SK-N-SH treated with all-trans-retinoic acid at 6 μM for 48 hours (cell line): ENCODE data around the gene THAP7.

Experiments used
- ATAC-seq: fragments of 200-7000 bp; cut with Tn5 transposase; 3 replicates; pipeline ENCODE4 v1.9.1; 2020; ENCODE audit warnings: mild to moderate bottlenecking, moderate library complexity
- ARNTL ChIP-seq: fragments of 450-650 bp; formaldehyde crosslinking; IDR thresholded peaks from 2 replicates; pipeline ENCODE4 v1.5.0; 2020; ENCODE audit warnings: low read depth, mild to moderate bottlenecking, moderate library complexity, borderline replicate concordance
- BACH2 ChIP-seq: fragments of 250-450 bp; sonication (Bioruptor Pico); IDR thresholded peaks from 2 replicates; pipeline ENCODE4 v1.9.0; 2021; ENCODE audit warnings: mild to moderate bottlenecking, borderline replicate concordance
- CREB5 ChIP-seq: fragments of 250-450 bp; sonication (Bioruptor Pico); IDR thresholded peaks from 2 replicates; pipeline ENCODE4 v1.5.1; 2020; ENCODE audit warnings: low read depth, mild to moderate bottlenecking, moderate library complexity
- CSDC2 ChIP-seq: fragments of 250-450 bp; sonication (Bioruptor Pico); IDR thresholded peaks from 2 replicates; pipeline ENCODE4 v1.5.0; 2020; ENCODE audit warnings: mild to moderate bottlenecking, moderate library complexity
- CSRNP3 ChIP-seq: fragments of 250-450 bp; sonication (Bioruptor Pico); IDR thresholded peaks from 2 replicates; pipeline ENCODE4 v1.5.1; 2021; ENCODE audit warnings: mild to moderate bottlenecking, moderate library complexity
- ESRRG ChIP-seq: fragments of 250-450 bp; sonication (Bioruptor Pico); IDR thresholded peaks from 2 replicates; pipeline ENCODE4 v1.6.1; 2021; ENCODE audit warnings: mild to moderate bottlenecking
- GLIS3 ChIP-seq: fragments of 250-450 bp; sonication (Bioruptor Pico); IDR thresholded peaks from 2 replicates; pipeline ENCODE4 v1.5.0; 2020; ENCODE audit warnings: mild to moderate bottlenecking, moderate library complexity
- ISL1 ChIP-seq: fragments of 250-450 bp; sonication (Bioruptor Pico); IDR thresholded peaks from 2 replicates; pipeline ENCODE4 v2.1.2; 2022; ENCODE audit warnings: mild to moderate bottlenecking, moderate library complexity
- OSR1 ChIP-seq: fragments of 250-450 bp; sonication (Bioruptor Pico); IDR thresholded peaks from 2 replicates; pipeline ENCODE4 v1.8.0; 2022; ENCODE audit warnings: moderate library complexity, mild to moderate bottlenecking, inconsistent platforms
- PATZ1 ChIP-seq: fragments of 250-450 bp; sonication (Bioruptor Pico); IDR thresholded peaks from 2 replicates; pipeline ENCODE4 v1.8.0; 2020; ENCODE audit warnings: mild to moderate bottlenecking, moderate library complexity, borderline replicate concordance
- POU6F1 ChIP-seq: fragments of 250-450 bp; sonication (Bioruptor Pico); IDR thresholded peaks from 2 replicates; pipeline ENCODE4 v1.8.0; 2021; ENCODE audit warnings: low read depth, mild to moderate bottlenecking, moderate library complexity, borderline replicate concordance
- PPARA ChIP-seq: fragments of 250-450 bp; sonication (Bioruptor Pico); IDR thresholded peaks from 2 replicates; pipeline ENCODE4 v1.5.0; 2020; ENCODE audit warnings: mild to moderate bottlenecking, borderline replicate concordance
- RARB ChIP-seq: fragments of 250-450 bp; sonication (Bioruptor Pico); IDR thresholded peaks from 2 replicates; pipeline ENCODE4 v1.8.0; 2021; ENCODE audit warnings: mild to moderate bottlenecking, moderate library complexity
- SNAI2 ChIP-seq: fragments of 250-450 bp; sonication (Bioruptor Pico); IDR thresholded peaks from 2 replicates; pipeline ENCODE4 v1.5.0; 2020; ENCODE audit warnings: mild to moderate bottlenecking, moderate library complexity
- TCF4 ChIP-seq: fragments of 250-450 bp; sonication (Bioruptor Pico); IDR thresholded peaks from 2 replicates; pipeline ENCODE4 v1.8.0; 2021; ENCODE audit warnings: mild to moderate bottlenecking, moderate library complexity, borderline replicate concordance
- TSHZ2 ChIP-seq: fragments of 250-450 bp; sonication (Bioruptor Pico); IDR thresholded peaks from 2 replicates; pipeline ENCODE4 v1.5.0; 2020; ENCODE audit warnings: mild to moderate bottlenecking, moderate library complexity
- ZC3H10 ChIP-seq: fragments of 250-450 bp; sonication (Bioruptor Pico); IDR thresholded peaks from 2 replicates; pipeline ENCODE4 v1.5.1; 2021; ENCODE audit warnings: mild to moderate bottlenecking, moderate library complexity
- ZFP3 ChIP-seq: fragments of 250-450 bp; sonication (Bioruptor Pico); IDR thresholded peaks from 2 replicates; pipeline ENCODE4 v1.5.0; 2020; ENCODE audit warnings: mild to moderate bottlenecking, moderate library complexity
- ZFP30 ChIP-seq: fragments of 450-650 bp; formaldehyde crosslinking; IDR thresholded peaks from 2 replicates; pipeline ENCODE4 v1.5.0; 2022; ENCODE audit warnings: mild to moderate bottlenecking, moderate library complexity
- ZNF565 ChIP-seq: fragments of 450-650 bp; formaldehyde crosslinking; conservative IDR thresholded peaks from 2 replicates; pipeline ENCODE4 v1.5.0; 2020; ENCODE audit warnings: low read depth, mild to moderate bottlenecking, moderate library complexity
- ZNF70 ChIP-seq: fragments of 450-650 bp; formaldehyde crosslinking; IDR thresholded peaks from 2 replicates; pipeline ENCODE4 v1.5.0; 2020; ENCODE audit warnings: mild to moderate bottlenecking, moderate library complexity
- ZNF8 ChIP-seq: fragments of 450-650 bp; formaldehyde crosslinking; IDR thresholded peaks from 2 replicates; pipeline ENCODE4 v1.5.0; 2020; ENCODE audit warnings: mild to moderate bottlenecking, moderate library complexity

Gene THAP7

GRCh38 chr22:21030032-21030431 lies 28.1 kb upstream of the THAP7 start:
- TF ChIP-seq ZFP3 (CRISPR knock-in tag) (no peak), ARNTL (CRISPR knock-in tag) (no peak), OSR1 (no peak), PATZ1 (CRISPR knock-in tag) (no peak), PPARA (CRISPR knock-in tag) (no peak), ESRRG (CRISPR knock-in tag) (no peak), ZNF565 (CRISPR knock-in tag) (no peak)
- no peak for ATAC-seq

GRCh38 chr22:21029486-21030025 lies 27.6 kb upstream of the THAP7 start:
- no peak for TF ChIP-seq BACH2
- no peak for TF ChIP-seq PATZ1 (CRISPR knock-in tag)
- no peak for TF ChIP-seq CSDC2 (CRISPR knock-in tag)
- no peak for TF ChIP-seq SNAI2
- TF ChIP-seq ZNF70 = no peak
- TF ChIP-seq CSRNP3 = no peak
- no peak for TF ChIP-seq ISL1 (CRISPR knock-in tag)
- no peak for TF ChIP-seq ESRRG (CRISPR knock-in tag)
- TF ChIP-seq ZNF8 (CRISPR knock-in tag) = no peak
- TF ChIP-seq POU6F1 (CRISPR knock-in tag) = no peak
- TF ChIP-seq ARNTL (CRISPR knock-in tag) = no peak
- no peak for TF ChIP-seq PPARA (CRISPR knock-in tag)
- TF ChIP-seq OSR1 = no peak
- TF ChIP-seq ZNF565 (CRISPR knock-in tag) = no peak
- TF ChIP-seq ZFP30 (CRISPR knock-in tag) = no peak
- no peak for TF ChIP-seq ZC3H10 (CRISPR knock-in tag)
- TF ChIP-seq RARB = no peak
- no peak for TF ChIP-seq GLIS3 (CRISPR knock-in tag)
- no peak for ATAC-seq

- no peak for TF ChIP-seq ZC3H10 (CRISPR knock-in tag)
- TF ChIP-seq GLIS3 (CRISPR knock-in tag) = no peak
- TF ChIP-seq ZNF8 (CRISPR knock-in tag) = no peak
- TF ChIP-seq BACH2 = no peak
- TF ChIP-seq OSR1 = no peak
- TF ChIP-seq PPARA (CRISPR knock-in tag) = no peak
- no peak for TF ChIP-seq ARNTL (CRISPR knock-in tag)
- TF ChIP-seq RARB = no peak
- TF ChIP-seq TCF4 (CRISPR knock-in tag) = no peak
- TF ChIP-seq PATZ1 (CRISPR knock-in tag) = no peak
- no peak for TF ChIP-seq TSHZ2 (CRISPR knock-in tag)
- TF ChIP-seq CREB5 (CRISPR knock-in tag) = no peak
- TF ChIP-seq, all 23 proteins: peak for 0
- no peak for ATAC-seq
These were observed 26.6 kb upstream of the THAP7 start for GRCh38 chr22:21028277-21029251.
